HFFc6 (cell line): Measurements from ENCODE around the gene PLPPR5. TPM values are rescaled to one million over a fixed set of nuclear protein-coding genes. Genes with fewer than 3 reads are reported as not detected.

ENCODE experiments used
- DNase-seq: peaks from one replicate; pipeline ENCODE4 v3.0.0-alpha.2; 2018
- H3K27ac Mint-ChIP-seq: 2 replicates; pipeline ENCODE4 v1.8.0; 2020; ENCODE audit warnings: mild to moderate bottlenecking, mixed read lengths
- H3K27me3 Mint-ChIP-seq: 2 replicates; pipeline ENCODE4 v1.8.0; 2021; ENCODE audit warnings: mild to moderate bottlenecking, moderate library complexity, mixed read lengths; ENCODE audit not compliant: insufficient read depth
- H3K36me3 Mint-ChIP-seq: 2 replicates; pipeline ENCODE4 v1.8.0; 2021; ENCODE audit warnings: low read depth, mixed read lengths
- H3K4me1 Mint-ChIP-seq: 2 replicates; pipeline ENCODE4 v1.8.0; 2020; ENCODE audit warnings: low read depth, mixed read lengths
- H3K4me3 Mint-ChIP-seq: 2 replicates; pipeline ENCODE4 v1.8.0; 2020; ENCODE audit warnings: mild to moderate bottlenecking, moderate library complexity, mixed read lengths
- H3K9me3 Mint-ChIP-seq: 2 replicates; pipeline ENCODE4 v1.8.0; 2020; ENCODE audit warnings: mild to moderate bottlenecking, mixed read lengths
- CTCF ChIP-seq: fragments of 200-600 bp; sonication (generic); IDR thresholded peaks from 2 replicates; pipeline ENCODE4 v1.5.0; 2021; ENCODE audit warnings: antibody characterized with exemption, mild to moderate bottlenecking
- total RNA-seq, 6 experiments: library from RNA; stranded (reverse); fragmentation: NEBNext Ultra II Directional; extraction: Animal tissue kit (Norgen Biotek cat#: 25700); gene quantifications; 2 replicates in 1 of 6; 3 replicates in 5 of 6; pipeline ENCODE4 v1.2.3, GENCODE V29; 2021

Gene PLPPR5
- total RNA-seq, 6 experiments from 2014 or later: 0.05 to 0.19 TPM; not detected in 4

GRCh38 chr1:98926597-98926996 lies 78.1 kb downstream of the PLPPR5 start:
- no peaks in the 10 kb centered on the region for H3K27me3 Mint-ChIP-seq
- DNase-seq: no peak
- no peak for TF ChIP-seq CTCF
- peaks cover 4% of the 10 kb centered on the region; the same call in 1 of the 2 replicates for H3K36me3 Mint-ChIP-seq
- no peak overlapping the region for H3K4me3 Mint-ChIP-seq
- H3K27ac Mint-ChIP-seq: no peak overlapping the region
- peaks cover 50% of the 10 kb centered on the region for H3K4me1 Mint-ChIP-seq
- H3K9me3 Mint-ChIP-seq: no peaks in the 10 kb centered on the region

GRCh38 chr1:98924977-98925376 lies 79.7 kb downstream of the PLPPR5 start:
- H3K36me3 Mint-ChIP-seq: peaks cover 4% of the 10 kb centered on the region; the same call in 1 of the 2 replicates
- H3K4me1 Mint-ChIP-seq: peaks cover 55% of the 10 kb centered on the region
- no peak overlapping the region for H3K4me3 Mint-ChIP-seq
- no peak for TF ChIP-seq CTCF
- H3K27ac Mint-ChIP-seq: no peak overlapping the region; the same call in 1 of the 2 replicates
- H3K9me3 Mint-ChIP-seq: no peaks in the 10 kb centered on the region
- no peaks in the 10 kb centered on the region for H3K27me3 Mint-ChIP-seq
- DNase-seq: peak; percentile 8

- no peak for DNase-seq
- H3K27me3 Mint-ChIP-seq: 0 out of 2 replicates have a peak, but pooled peaks cover 1% of the 10 kb centered on the region
- no peak for TF ChIP-seq CTCF
- no peak overlapping the region for H3K27ac Mint-ChIP-seq
- H3K36me3 Mint-ChIP-seq: peaks cover 4% of the 10 kb centered on the region; the same call in 1 of the 2 replicates
- H3K4me1 Mint-ChIP-seq: peaks cover 68% of the 10 kb centered on the region
- no peak overlapping the region for H3K4me3 Mint-ChIP-seq
- no peaks in the 10 kb centered on the region for H3K9me3 Mint-ChIP-seq
These were observed 81.0 kb downstream of the PLPPR5 start for GRCh38 chr1:98923667-98924066.

- Mint-ChIP-seq H3K27ac (peak overlapping the region; percentile 17), H3K27me3 (0 out of 2 replicates have a peak, but pooled peaks cover 1% of the 10 kb centered on the region), H3K4me3 (no peak overlapping the region), H3K9me3 (no peaks in the 10 kb centered on the region), H3K4me1 (peaks cover 75% of the 10 kb centered on the region), H3K36me3 (peaks cover 4% of the 10 kb centered on the region; the same call in 1 of the 2 replicates)
- no peak for TF ChIP-seq CTCF
- peak; percentile 24 for DNase-seq
These were observed 82.8 kb downstream of the PLPPR5 start for GRCh38 chr1:98921817-98922216.

- DNase-seq: peak; percentile 76
- Mint-ChIP-seq H3K36me3 (peaks cover 4% of the 10 kb centered on the region; the same call in 1 of the 2 replicates), H3K4me3 (peak overlapping the region; percentile 37), H3K4me1 (peaks cover 69% of the 10 kb centered on the region), H3K27ac (peak overlapping the region; percentile 82), H3K9me3 (no peaks in the 10 kb centered on the region), H3K27me3 (0 out of 2 replicates have a peak, but pooled peaks cover 1% of the 10 kb centered on the region)
- TF ChIP-seq CTCF: no peak
These were observed 84.1 kb downstream of the PLPPR5 start for GRCh38 chr1:98920441-98921110.
